SU-DHL-6 (cell line): ENCODE data around the gene FSTL1.
A peak's percentile ranks its signal among the peaks of the same experiment; 100 is the strongest.

Experiments used
- H2AFZ ChIP-seq: fragments of 200-600 bp; sonication (generic); 2 replicates; pipeline ENCODE4 v1.6.1; 2014; ENCODE audit warnings: low read depth, mild to moderate bottlenecking, moderate library complexity, mixed read lengths, antibody characterized with exemption, low read length; ENCODE audit not compliant: severe bottlenecking
- H3F3A ChIP-seq: fragments of 200-600 bp; shearing (Covaris generic); 2 replicates; pipeline ENCODE4 v1.6.0; 2016; ENCODE audit warnings: antibody characterized with exemption, mild to moderate bottlenecking; ENCODE audit not compliant: insufficient read depth
- H3K27ac ChIP-seq: fragments of 200-600 bp; sonication (generic); 2 replicates; pipeline ENCODE4 v1.5.1; 2016; ENCODE audit warnings: low read depth, mild to moderate bottlenecking, low read length, moderate library complexity, mixed read lengths
- H3K27me3 ChIP-seq: fragments of 200-600 bp; sonication (generic), shearing (Covaris generic); 2 replicates; pipeline ENCODE4 v1.6.0; 2014; ENCODE audit warnings: mild to moderate bottlenecking, low read length
- H3K36me3 ChIP-seq: fragments of 200-600 bp; sonication (generic); 2 replicates; pipeline ENCODE4 v1.6.1; 2014; ENCODE audit warnings: mild to moderate bottlenecking, low read length, mixed read lengths
- H3K4me2 ChIP-seq: fragments of 300-600, 200-600 bp; shearing (Covaris generic), sonication (generic); 2 replicates; pipeline ENCODE4 v1.6.0; 2014; ENCODE audit warnings: low read length, low read depth, mild to moderate bottlenecking; ENCODE audit not compliant: poor library complexity, severe bottlenecking
- H3K4me3 ChIP-seq: fragments of 200-600 bp; sonication (generic); 2 replicates; pipeline ENCODE4 v1.5.1; 2014; ENCODE audit warnings: antibody characterized with exemption, low read length, mild to moderate bottlenecking, mixed read lengths; ENCODE audit not compliant: insufficient read depth, poor library complexity, severe bottlenecking
- H3K79me2 ChIP-seq: fragments of 200-600 bp; sonication (generic); 2 replicates; pipeline ENCODE4 v1.6.1; 2014; ENCODE audit warnings: mild to moderate bottlenecking, low read length, moderate library complexity; ENCODE audit not compliant: insufficient read depth
- H3K9ac ChIP-seq: fragments of 200-600 bp; sonication (generic); 2 replicates; pipeline ENCODE4 v1.7.0; 2014; ENCODE audit warnings: mild to moderate bottlenecking, low read length
- H3K9me2 ChIP-seq: fragments of 200-600 bp; sonication (generic); replicated peaks from 2 replicates; pipeline ENCODE4 v1.6.1; 2014; ENCODE audit warnings: low read length; ENCODE audit not compliant: insufficient read depth
- H3K9me3 ChIP-seq: fragments of 200-600 bp; sonication (generic); 2 replicates; pipeline ENCODE4 v1.6.1; 2014; ENCODE audit warnings: low read length, mixed read lengths; ENCODE audit not compliant: insufficient read depth
- H4K20me1 ChIP-seq: fragments of 200-600 bp; sonication (generic); 2 replicates; pipeline ENCODE4 v1.6.1; 2014; ENCODE audit warnings: low read depth, mild to moderate bottlenecking, antibody characterized with exemption, low read length, moderate library complexity, mixed read lengths
- EZH2phosphoT487 ChIP-seq: fragments of 200-600 bp; sonication (generic), shearing (Covaris generic); conservative IDR thresholded peaks from 2 replicates; pipeline ENCODE4 v1.6.1; 2018; ENCODE audit warnings: mild to moderate bottlenecking, antibody characterized with exemption, low read length, moderate library complexity, mixed read lengths
- TF ChIP-seq, protein P1 (sequence below): fragments of 200-600 bp; sonication (generic); IDR thresholded peaks from one replicate; pipeline ENCODE4 v1.5.1; 2017; ENCODE audit warnings: antibody characterized with exemption, mild to moderate bottlenecking, low read length, moderate library complexity; ENCODE audit not compliant: insufficient read depth, poor library complexity, severe bottlenecking

The FSTL1 gene

DNA sequence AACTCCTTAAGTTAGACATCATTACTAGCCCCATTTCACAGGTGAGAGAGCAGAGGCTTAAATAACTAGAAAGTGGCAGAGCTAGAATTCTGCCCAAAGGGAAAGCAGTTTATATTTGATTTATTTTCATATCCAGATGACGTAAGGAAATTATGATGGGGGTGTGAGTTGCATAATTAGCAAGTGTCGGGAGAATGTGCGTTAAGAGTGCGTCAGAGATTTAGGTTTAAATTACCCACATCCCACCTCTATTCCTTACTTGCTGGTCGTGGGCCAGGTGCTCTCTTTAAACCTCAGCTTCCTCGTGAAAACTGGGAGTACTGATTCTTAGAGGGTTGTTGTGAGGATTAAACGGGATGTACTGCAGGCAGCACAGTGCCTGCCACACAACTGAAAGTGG is 32.3 kb downstream of the FSTL1 start:
- Histone ChIP-seq H3K4me2 (no peak overlapping the region), H3K27ac (no peak overlapping the region), H3K36me3 (no peaks in the 10 kb centered on the region), H3K9me3 (no peaks in the 10 kb centered on the region), H3F3A (no peaks in the 10 kb centered on the region), H4K20me1 (no peaks in the 10 kb centered on the region), H3K9ac (no peak overlapping the region), H3K9me2 (no peaks in the 10 kb centered on the region), H3K27me3 (no peaks in the 10 kb centered on the region), H3K4me3 (no peak overlapping the region), H3K79me2 (no peaks in the 10 kb centered on the region), H2AFZ (peak overlapping the region; percentile 99)
- TF ChIP-seq EZH2phosphoT487: no peak
- TF ChIP-seq, protein P1, sequence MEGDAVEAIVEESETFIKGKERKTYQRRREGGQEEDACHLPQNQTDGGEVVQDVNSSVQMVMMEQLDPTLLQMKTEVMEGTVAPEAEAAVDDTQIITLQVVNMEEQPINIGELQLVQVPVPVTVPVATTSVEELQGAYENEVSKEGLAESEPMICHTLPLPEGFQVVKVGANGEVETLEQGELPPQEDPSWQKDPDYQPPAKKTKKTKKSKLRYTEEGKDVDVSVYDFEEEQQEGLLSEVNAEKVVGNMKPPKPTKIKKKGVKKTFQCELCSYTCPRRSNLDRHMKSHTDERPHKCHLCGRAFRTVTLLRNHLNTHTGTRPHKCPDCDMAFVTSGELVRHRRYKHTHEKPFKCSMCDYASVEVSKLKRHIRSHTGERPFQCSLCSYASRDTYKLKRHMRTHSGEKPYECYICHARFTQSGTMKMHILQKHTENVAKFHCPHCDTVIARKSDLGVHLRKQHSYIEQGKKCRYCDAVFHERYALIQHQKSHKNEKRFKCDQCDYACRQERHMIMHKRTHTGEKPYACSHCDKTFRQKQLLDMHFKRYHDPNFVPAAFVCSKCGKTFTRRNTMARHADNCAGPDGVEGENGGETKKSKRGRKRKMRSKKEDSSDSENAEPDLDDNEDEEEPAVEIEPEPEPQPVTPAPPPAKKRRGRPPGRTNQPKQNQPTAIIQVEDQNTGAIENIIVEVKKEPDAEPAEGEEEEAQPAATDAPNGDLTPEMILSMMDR: no peak

DNA sequence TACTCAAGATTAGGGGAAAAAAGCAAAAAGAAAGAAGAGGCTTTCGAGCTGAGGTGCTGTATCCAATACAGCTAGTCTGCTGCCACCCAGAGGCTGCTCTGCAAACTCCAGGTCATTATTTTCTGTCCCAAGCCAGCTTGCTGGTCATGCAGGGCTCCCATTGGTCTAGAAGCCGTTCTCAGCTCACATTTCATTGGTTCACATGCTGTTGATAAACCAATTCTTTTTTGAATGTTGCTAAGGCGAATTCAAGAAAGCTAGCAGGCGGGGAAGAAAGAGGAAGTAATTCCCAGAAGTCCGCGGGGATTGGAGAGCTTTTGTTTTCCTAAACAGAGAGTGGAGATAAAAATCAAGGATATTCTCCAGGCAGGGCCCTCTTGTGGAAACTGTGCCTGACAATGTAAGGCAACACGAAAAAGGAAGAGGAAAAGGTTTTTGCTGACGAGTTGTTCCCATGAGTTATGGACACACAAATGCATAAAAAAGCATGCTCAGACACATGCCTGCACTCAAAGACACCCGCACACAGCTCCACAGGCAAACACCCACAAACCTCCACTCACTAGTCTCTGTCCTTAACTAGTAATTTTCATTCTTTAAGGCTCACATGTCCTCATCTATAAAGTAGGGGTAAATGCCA is 33.4 kb downstream of the FSTL1 start:
- H3K9me3 ChIP-seq: no peaks in the 10 kb centered on the region
- H4K20me1 ChIP-seq: no peaks in the 10 kb centered on the region
- H3F3A ChIP-seq: no peaks in the 10 kb centered on the region
- peak overlapping the region; percentile 34 for H3K9ac ChIP-seq
- no peaks in the 10 kb centered on the region for H3K36me3 ChIP-seq
- peak overlapping the region; percentile 99 for H2AFZ ChIP-seq
- peak overlapping the region; percentile 65 for H3K4me2 ChIP-seq
- no peak overlapping the region for H3K27ac ChIP-seq
- H3K9me2 ChIP-seq: no peaks in the 10 kb centered on the region
- H3K79me2 ChIP-seq: no peaks in the 10 kb centered on the region
- H3K27me3 ChIP-seq: no peaks in the 10 kb centered on the region
- TF ChIP-seq, protein P1: peak; percentile 86
- no peak for TF ChIP-seq EZH2phosphoT487
- H3K4me3 ChIP-seq: peak overlapping the region; percentile 18

DNA sequence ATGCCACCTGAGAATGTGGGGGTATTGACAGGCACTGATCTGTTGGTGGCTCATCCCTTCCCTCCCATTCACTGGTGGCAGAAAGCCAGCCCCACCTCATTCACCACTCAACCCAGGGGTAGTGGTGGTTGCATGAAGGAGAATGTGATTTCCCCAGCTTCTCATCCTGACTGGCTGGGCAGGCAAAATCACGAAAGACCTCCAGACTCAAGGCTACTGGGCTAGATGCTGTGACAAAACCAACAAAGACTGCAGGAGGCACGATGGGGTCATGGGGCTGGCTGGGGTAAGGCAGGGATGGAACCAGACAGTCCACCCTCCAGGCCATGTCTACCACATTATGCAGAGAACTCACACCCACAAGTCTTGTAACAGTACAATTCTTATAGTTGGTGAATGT is 33.9 kb downstream of the FSTL1 start:
- H3F3A ChIP-seq: no peaks in the 10 kb centered on the region
- no peaks in the 10 kb centered on the region for H3K36me3 ChIP-seq
- H3K79me2 ChIP-seq: no peaks in the 10 kb centered on the region
- no peaks in the 10 kb centered on the region for H3K9me3 ChIP-seq
- H3K9me2 ChIP-seq: no peaks in the 10 kb centered on the region
- H3K9ac ChIP-seq: no peak overlapping the region; the same call in none of the 2 replicates
- peak overlapping the region; percentile 65 for H3K4me2 ChIP-seq
- no peaks in the 10 kb centered on the region for H3K27me3 ChIP-seq
- H4K20me1 ChIP-seq: no peaks in the 10 kb centered on the region
- peak overlapping the region; percentile 99 for H2AFZ ChIP-seq
- TF ChIP-seq EZH2phosphoT487: no peak
- TF ChIP-seq, protein P1: no peak
- no peak overlapping the region for H3K27ac ChIP-seq
- H3K4me3 ChIP-seq: no peak overlapping the region
